ENCODE results near the gene PTPRN2.
"Not testable (repeated sequence)": the region's sequence is repeated elsewhere in the genome, so short reads cannot be mapped to it uniquely, and the experiment has no call there.

PTPRN2 gene

DNA sequence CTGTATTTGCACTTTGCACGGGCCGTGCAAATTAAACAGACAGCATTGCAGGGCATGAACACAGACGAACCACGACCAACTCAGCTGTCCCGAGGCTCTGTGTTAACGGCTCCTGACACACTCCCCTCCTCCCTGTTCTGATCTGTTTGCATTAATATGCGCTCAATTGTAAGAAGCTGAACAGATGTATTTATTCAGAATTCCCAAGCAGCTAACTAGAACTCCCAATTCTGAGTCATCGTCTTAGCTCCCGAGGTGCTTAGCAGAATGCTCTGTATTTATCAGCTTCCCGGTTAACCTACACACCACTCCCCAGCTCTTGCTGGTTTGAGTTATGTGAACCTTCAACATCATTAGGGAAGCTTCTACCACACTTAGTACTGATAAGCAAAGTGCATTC is 286.4 kb downstream of the PTPRN2 start:
- DNase-seq (ENCODE audit: low spot score): no peak

DNA sequence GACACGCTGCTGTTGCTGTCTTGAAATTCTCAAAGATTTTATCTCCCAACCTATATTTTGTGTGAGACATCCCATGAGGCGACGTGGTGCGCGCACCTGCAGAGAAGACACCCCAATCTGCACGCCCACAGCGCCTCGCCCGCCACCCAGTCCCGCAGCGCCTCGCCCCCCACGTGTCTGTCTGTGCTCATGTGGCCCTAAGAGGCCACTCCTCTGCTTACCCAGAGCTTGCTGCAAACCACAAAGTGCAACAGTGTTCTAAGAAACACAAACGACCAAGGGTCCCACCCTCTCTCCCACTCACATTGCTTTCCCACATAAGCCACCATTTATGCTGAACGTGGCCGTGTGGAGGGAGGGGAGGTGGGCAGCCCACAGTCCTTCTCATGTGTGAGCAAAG is 287.2 kb downstream of the PTPRN2 start:
- no peak for DNase-seq (ENCODE audit: low spot score)

GRCh38 chr7:158299607-158300006 is 288.0 kb downstream of the PTPRN2 start:
- DNase-seq (ENCODE audit: low spot score): no peak

GRCh38 chr7:158296798-158297104 is 290.9 kb downstream of the PTPRN2 start:
- no peak for DNase-seq (ENCODE audit: low spot score)

- no peak for DNase-seq (ENCODE audit: low spot score)
These were observed 291.4 kb downstream of the PTPRN2 start for GRCh38 chr7:158295966-158296797.

GRCh38 chr7:158294468-158295215 is 293.0 kb downstream of the PTPRN2 start:
- DNase-seq (ENCODE audit: low spot score): not testable (repeated sequence)

- no peak for DNase-seq (ENCODE audit: low spot score)
These were observed 294.7 kb downstream of the PTPRN2 start for GRCh38 chr7:158292948-158293347.

- no peak for DNase-seq (ENCODE audit: low spot score)
These were observed 295.6 kb downstream of the PTPRN2 start for GRCh38 chr7:158291998-158292397.

DNA sequence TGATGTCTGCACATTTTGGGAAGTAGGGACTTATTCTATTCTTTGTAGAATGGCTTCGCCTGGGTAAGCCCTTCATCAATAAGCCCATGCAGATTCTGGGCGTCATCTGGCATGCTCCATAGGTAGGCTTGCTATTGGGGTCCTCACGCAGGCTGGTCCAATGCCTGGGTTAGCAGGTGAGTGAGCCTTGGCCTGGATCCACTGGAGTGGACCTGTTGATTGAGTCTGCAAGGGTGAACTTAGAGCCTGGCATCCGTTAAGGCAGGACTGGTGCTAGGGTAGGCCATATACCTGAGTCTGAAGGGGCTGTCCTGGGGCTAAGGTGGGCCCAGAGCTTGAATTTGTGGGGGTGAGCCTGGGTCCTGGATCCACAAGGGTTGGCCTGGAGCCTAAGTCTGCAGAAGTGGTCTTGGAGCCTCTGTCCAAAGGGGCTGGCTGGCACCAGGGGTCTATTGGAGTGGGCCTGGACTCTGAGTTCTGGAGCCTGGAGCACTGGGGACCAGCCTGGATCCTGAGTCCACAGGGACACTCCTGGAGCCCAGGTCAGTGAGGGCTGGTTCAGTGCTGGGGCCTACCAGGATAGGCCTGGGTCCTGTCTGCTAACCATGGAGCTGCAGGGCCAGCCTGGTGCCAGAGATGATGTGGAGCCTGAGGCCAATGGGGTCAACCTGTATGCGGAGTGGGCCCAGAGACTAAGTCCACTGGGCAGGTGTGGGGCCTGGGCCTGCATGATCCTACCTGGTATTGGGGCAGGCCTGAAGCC is 297.7 kb downstream of the PTPRN2 start:
- no peak for DNase-seq (ENCODE audit: low spot score)

- DNase-seq (ENCODE audit: low spot score): no peak
These were observed 298.4 kb downstream of the PTPRN2 start for GRCh38 chr7:158289231-158289630.

GRCh38 chr7:158286210-158286609 is 301.4 kb downstream of the PTPRN2 start:
- no peak for DNase-seq (ENCODE audit: low spot score)

DNA sequence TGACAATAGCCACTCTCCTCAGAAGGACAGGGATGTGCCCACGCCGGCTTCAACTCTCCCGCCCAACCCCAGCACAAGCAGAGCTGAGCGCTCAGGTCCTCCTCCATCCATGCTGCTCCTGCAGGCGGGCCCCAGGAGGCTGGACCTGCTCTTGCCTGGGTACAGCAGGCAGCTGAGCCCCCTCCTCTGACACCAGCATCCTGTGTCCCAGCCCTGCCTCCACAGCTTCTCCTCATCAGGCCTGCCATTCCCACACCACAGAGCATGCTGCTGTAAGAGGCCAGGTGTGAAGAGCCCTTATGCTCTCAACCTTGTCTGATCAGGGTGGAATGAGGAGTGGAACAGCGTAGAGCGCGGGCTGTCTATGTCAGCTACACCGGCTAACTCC is 302.2 kb downstream of the PTPRN2 start:
- DNase-seq (ENCODE audit: low spot score): no peak

DNA sequence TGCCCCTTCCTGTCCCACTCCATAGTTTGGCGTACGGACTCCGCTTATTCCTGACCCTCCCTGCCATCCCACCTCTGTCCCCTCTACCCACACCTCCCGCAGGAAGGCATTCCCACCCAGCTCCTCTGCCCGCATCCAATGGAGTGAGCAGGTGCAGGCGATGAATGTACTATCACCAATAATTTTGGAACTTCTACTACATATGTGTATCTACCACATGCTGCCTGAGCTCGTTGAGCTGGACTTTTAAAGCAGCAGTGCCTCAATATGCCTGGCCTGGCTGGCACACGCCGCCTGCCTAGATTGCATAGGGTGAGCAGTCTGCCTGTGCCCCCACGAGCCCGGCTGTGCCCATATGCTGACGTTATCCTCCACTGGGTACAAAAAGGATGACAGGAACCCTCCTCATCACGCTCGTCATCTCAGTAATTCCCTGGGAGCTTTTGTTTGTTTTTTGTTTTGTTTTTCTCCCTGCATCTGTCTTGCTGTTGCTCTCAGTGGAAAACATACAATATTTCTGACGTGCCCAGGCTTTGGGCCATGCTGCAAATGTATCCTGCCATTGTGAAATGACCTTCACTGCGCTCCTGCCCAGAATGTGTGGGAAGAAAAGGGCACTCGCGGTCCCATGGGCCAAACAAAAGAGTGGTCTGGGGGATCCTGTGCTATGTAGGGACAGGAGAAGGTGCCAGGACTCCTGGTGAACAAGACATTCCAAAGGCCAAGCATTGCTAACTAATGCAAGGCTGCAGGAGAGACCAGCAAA is 302.8 kb downstream of the PTPRN2 start:
- no peak for DNase-seq (ENCODE audit: low spot score)

DNA sequence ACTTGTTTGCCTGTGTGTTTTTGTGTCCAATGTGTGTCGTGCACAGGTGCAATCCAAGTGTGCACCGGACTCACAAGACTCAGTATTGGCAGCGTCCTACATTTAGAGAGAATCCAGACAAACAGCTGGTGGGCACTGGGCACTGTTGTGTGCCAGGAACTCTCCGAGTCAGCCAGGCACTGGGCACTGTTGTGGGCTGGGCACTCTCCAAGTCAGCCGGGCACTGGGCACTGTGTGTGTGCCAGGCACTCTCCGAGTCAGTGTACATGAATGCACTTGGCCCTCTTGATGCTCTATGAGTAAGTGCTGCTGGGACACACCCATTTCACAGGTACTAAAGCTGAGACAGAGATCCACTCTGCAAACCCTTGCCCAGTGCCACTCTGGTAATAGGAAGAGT is 303.5 kb downstream of the PTPRN2 start:
- DNase-seq (ENCODE audit: low spot score): no peak

DNA sequence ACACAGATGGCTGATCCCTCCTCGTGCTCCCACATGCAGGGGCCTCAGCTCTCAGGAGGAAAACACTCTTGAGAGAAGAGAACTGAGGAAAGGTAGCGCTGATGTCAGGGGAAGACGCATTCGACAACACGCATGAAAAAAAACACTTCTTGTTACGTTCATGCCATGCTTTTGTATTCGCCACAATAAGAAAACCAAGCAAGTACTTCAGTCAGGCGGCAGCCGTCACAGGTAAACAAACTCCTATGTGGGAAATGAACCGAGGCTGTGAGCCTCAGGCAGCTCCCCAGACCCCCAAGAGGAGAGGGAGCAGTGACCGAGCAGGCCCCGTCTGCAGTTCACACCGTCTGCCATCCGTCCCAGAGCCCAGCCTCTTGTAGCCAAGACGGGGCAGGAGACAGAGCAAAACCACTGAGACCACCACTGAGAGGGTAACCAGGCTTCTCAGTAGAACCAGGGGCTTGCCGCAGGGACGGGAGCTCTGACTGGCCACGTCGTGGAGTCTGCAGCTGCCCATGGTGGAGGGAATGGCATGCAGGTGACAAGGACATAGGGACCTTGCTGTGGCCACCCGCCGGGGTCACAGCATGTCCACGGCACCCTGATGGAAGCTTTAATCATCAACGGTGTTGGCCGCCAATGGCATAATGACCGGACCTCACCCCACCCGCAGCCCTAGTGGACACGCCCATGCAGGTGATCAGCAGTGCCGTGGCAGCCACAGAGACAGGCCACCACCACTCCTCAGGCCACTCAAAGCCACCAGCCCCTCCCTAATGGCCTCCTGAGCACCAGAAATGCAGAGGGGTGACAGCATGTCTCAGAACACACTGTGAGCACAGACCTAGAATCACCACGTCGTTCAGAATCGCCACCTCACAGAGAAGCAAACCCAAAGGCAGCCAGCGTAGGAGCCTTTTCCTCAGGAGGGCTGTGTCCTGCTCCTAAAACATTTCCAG is 304.3 kb downstream of the PTPRN2 start:
- no peak for DNase-seq (ENCODE audit: low spot score)

GRCh38 chr7:158282461-158283001 is 305.1 kb downstream of the PTPRN2 start:
- no peak for DNase-seq (ENCODE audit: low spot score)

DNA sequence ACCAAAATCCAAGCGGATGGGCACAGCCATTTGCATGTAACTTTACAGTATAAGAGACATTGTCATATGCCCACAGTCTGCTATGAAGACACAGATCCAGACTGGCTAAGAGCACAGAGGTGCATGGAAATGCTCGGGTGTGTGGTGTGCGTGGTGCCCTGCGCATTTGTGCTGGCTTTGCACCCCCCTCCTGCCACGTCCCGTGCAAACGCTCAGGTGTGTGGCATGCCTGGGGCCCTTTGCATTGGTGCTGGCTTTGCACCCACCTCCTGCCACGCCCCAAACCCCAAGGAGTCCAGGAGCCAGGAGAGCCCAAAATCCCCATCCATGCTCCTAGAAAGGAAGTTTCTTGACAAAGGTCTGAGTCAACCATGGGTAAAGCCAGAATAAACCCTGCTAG is 306.2 kb downstream of the PTPRN2 start:
- DNase-seq (ENCODE audit: low spot score): no peak

DNA sequence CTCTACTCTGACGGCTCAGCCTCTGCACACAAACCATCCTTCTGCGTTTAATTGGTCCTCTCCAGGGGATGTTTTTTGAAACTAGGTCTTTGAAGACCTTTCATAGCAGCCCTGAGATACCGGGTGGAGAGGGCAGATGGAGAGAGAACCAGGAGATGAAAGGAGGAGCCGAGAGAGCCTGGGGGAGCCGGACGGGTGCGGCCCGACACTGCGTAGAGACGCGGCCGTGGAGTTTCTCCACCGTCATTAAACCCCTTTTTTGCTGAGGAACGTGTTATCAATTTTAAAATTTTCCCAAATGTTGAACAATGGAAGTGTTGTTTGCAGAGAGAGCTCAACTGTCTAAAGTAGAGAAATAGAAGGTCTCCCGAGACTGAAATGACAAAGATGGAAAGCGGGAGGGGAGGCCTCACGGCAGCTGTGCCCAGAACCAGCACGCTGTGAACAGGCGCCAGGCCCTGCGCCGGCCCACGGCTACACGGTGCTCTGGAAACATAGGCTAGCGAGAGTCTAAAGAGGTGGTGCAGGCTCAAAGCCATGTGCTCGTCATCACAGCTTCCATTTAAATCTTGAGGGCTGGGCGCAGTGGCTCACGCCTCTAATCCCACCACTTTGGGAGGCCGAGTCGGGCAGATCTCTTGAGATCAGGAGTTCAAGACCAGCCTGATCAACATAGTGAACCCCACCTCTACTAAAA is 307.0 kb downstream of the PTPRN2 start:
- no peak for DNase-seq (ENCODE audit: low spot score)

DNA sequence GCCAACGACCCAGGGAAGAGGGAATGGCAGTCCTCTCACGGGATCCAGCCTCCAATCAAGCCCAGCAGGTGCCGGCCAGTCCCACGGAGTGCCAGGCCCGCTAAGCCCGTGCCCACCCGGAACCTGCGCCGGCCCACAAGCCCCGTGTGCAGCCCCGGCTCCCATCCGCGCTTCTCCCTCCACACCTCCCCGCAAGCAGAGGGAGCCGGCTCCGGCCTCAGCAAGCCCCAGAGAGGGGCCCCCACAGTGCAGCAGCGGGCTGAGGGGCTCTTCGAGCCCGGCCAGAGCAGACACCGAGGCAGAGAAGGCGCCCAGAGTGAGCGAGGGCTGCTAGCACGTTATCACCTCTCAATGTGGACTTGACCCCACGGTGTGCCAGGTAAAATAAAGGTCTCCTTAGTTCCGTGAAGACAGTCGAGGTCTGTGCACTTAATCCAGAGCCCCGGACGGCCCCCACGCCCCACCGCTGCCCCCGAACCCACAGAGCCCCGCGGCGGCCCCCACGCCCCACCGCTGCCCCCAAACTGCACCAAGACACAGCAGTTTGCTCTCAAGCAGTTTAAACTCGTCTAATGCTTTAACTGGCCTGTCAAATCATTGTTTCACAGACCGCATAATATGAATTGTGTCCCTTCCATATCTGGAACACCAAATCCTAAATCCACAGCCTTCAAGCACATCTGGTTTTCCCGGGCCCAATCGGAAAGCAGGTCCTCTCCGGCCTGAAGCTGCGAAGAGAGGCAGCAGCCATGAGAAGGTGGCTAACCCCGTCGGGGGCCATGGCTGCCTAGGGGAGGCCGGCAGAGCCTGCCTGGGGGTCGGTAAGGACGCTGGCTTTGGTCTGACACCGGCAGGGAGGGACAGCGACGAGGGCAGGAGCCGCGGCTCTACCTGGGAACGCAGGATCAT is 307.8 kb downstream of the PTPRN2 start:
- no peak for DNase-seq (ENCODE audit: low spot score)
